HuH-7 (cell line): Measurements from ENCODE around the gene PROSER1.
"Not testable (repeated sequence)": the region's sequence is repeated elsewhere in the genome, so short reads cannot be mapped to it uniquely, and the experiment has no call there.

Experiments used
- DNase-seq: peaks from one replicate; pipeline ENCODE4 v3.0.0; 2011; ENCODE audit warnings: low spot score

PROSER1 gene

GRCh38 chr13:39037880-39038568, at the start of gene PROSER1, which contains the start of gene NHLRC3:
Gene PROSER1 (minus strand): TSS chr13:39038089. CDS start chr13:39037242, 847 bp downstream.
Gene NHLRC3 (plus strand): TSS chr13:39038456. CDS start chr13:39038640, 184 bp downstream.
- DNase-seq = peak; percentile 56

GRCh38 chr13:39086251-39086945, 48.5 kb upstream of the PROSER1 start:
- not testable (repeated sequence) for DNase-seq

- no peak for DNase-seq
Measured at GRCh38 chr13:39073983-39074382, 36.1 kb upstream of the PROSER1 start.

GRCh38 chr13:39072842-39073241, 35.0 kb upstream of the PROSER1 start:
- no peak for DNase-seq

GRCh38 chr13:39062004-39062403, 24.1 kb upstream of the PROSER1 start:
- DNase-seq = no peak

- DNase-seq = no peak
Measured at GRCh38 chr13:39058040-39058439, 20.2 kb upstream of the PROSER1 start.

- DNase-seq = no peak
Measured at GRCh38 chr13:39056018-39056417, 18.1 kb upstream of the PROSER1 start.

GRCh38 chr13:39054112-39054511, 16.2 kb upstream of the PROSER1 start:
- DNase-seq = no peak

GRCh38 chr13:39052944-39053343, 15.1 kb upstream of the PROSER1 start:
- no peak for DNase-seq

- DNase-seq = no peak
Measured at GRCh38 chr13:39051157-39051556, 13.3 kb upstream of the PROSER1 start.

GRCh38 chr13:39049274-39049673, 11.4 kb upstream of the PROSER1 start:
- DNase-seq = no peak

- DNase-seq = no peak
Measured at GRCh38 chr13:39048806-39049205, 10.9 kb upstream of the PROSER1 start.

- no peak for DNase-seq
Measured at GRCh38 chr13:39047560-39047959, 9.7 kb upstream of the PROSER1 start.

- DNase-seq = no peak
Measured at GRCh38 chr13:39044536-39044935, 6.6 kb upstream of the PROSER1 start.

- no peak for DNase-seq
Measured at GRCh38 chr13:39040206-39040605, 2.3 kb upstream of the PROSER1 start.

GRCh38 chr13:39039041-39039440, 1.2 kb upstream of the PROSER1 start:
- DNase-seq = no peak

- DNase-seq = peak; percentile 10
Measured at GRCh38 chr13:39038569-39039030, 711 bp upstream of the PROSER1 start.

- no peak for DNase-seq
Measured at GRCh38 chr13:39037410-39037879, 444 bp downstream of the PROSER1 start.

- DNase-seq = no peak
Measured at GRCh38 chr13:39036212-39036611, 1.7 kb downstream of the PROSER1 start.

GRCh38 chr13:39035799-39036198, 2.1 kb downstream of the PROSER1 start:
- DNase-seq = no peak

GRCh38 chr13:39035204-39035603, 2.7 kb downstream of the PROSER1 start:
- no peak for DNase-seq

- no peak for DNase-seq
Measured at GRCh38 chr13:39034085-39034484, 3.8 kb downstream of the PROSER1 start.

- no peak for DNase-seq
Measured at GRCh38 chr13:39032150-39032549, 5.7 kb downstream of the PROSER1 start.
